Measurements from ENCODE around the gene FRMD4B. TPM values are rescaled to one million over a fixed set of nuclear protein-coding genes. Genes with fewer than 3 reads are reported as not detected.

FRMD4B gene
- total RNA-seq, 1 experiment from 2014 or later = 0.90 TPM

DNA sequence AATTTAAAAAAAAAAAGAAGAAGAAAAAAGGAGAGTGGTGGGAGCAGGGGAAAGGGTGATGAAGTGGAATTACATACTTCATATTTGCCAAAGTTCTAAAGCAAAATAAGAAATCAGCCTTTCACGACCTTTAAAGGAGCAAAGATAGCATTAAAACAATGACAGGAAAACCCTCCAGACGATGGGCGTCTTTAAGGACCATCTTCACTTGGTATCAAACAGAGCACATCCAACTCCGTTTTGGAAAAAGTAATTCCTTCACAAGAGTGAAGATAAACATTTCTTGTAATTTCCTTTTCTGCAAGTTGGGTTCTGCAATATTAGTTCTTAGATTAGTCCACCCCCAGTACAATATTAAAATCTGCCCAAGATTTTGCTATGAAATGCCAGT is 32.8 kb downstream of the FRMD4B start:
- CTCF ChIA-PET = no interaction called here
- POLR2A ChIA-PET = no interaction called here
- H3K9me3 ChIP-seq (ENCODE audit: control insufficient read depth, insufficient read depth, low read depth, low read length) = no peaks in the 10 kb centered on the region
- TF ChIP-seq, protein P1, sequence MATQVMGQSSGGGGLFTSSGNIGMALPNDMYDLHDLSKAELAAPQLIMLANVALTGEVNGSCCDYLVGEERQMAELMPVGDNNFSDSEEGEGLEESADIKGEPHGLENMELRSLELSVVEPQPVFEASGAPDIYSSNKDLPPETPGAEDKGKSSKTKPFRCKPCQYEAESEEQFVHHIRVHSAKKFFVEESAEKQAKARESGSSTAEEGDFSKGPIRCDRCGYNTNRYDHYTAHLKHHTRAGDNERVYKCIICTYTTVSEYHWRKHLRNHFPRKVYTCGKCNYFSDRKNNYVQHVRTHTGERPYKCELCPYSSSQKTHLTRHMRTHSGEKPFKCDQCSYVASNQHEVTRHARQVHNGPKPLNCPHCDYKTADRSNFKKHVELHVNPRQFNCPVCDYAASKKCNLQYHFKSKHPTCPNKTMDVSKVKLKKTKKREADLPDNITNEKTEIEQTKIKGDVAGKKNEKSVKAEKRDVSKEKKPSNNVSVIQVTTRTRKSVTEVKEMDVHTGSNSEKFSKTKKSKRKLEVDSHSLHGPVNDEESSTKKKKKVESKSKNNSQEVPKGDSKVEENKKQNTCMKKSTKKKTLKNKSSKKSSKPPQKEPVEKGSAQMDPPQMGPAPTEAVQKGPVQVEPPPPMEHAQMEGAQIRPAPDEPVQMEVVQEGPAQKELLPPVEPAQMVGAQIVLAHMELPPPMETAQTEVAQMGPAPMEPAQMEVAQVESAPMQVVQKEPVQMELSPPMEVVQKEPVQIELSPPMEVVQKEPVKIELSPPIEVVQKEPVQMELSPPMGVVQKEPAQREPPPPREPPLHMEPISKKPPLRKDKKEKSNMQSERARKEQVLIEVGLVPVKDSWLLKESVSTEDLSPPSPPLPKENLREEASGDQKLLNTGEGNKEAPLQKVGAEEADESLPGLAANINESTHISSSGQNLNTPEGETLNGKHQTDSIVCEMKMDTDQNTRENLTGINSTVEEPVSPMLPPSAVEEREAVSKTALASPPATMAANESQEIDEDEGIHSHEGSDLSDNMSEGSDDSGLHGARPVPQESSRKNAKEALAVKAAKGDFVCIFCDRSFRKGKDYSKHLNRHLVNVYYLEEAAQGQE (IDR thresholded peaks at IDR 0.05; ENCODE audit: insufficient read depth in 1 of 2, low read depth in 2 of 2, low read length in 1 of 2) = no peak
- TF ChIP-seq TCF7L2 (IDR thresholded peaks at IDR 0.05; ENCODE audit: low read depth, low read length) (no peak), POLR2AphosphoS5 (IDR thresholded peaks at IDR 0.05; ENCODE audit: low read depth, low read length) (no peak), SIN3A (IDR thresholded peaks at IDR 0.05; ENCODE audit: borderline replicate concordance, insufficient read depth, low read depth, low read length) (no peak)
- TF ChIP-seq, protein P2, sequence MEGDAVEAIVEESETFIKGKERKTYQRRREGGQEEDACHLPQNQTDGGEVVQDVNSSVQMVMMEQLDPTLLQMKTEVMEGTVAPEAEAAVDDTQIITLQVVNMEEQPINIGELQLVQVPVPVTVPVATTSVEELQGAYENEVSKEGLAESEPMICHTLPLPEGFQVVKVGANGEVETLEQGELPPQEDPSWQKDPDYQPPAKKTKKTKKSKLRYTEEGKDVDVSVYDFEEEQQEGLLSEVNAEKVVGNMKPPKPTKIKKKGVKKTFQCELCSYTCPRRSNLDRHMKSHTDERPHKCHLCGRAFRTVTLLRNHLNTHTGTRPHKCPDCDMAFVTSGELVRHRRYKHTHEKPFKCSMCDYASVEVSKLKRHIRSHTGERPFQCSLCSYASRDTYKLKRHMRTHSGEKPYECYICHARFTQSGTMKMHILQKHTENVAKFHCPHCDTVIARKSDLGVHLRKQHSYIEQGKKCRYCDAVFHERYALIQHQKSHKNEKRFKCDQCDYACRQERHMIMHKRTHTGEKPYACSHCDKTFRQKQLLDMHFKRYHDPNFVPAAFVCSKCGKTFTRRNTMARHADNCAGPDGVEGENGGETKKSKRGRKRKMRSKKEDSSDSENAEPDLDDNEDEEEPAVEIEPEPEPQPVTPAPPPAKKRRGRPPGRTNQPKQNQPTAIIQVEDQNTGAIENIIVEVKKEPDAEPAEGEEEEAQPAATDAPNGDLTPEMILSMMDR (IDR thresholded peaks at IDR 0.05) = no peak
- no peaks in the 10 kb centered on the region for H3K36me3 ChIP-seq (ENCODE audit: control insufficient read depth, insufficient read depth, low read length)
- H3K27me3 ChIP-seq (ENCODE audit: control insufficient read depth, insufficient read depth, low read length) = no peaks in the 10 kb centered on the region
- intact Hi-C loops (cut with micrococcal nuclease; ENCODE audit: unreplicated experiment) = no loop called here
- no peaks in the 10 kb centered on the region for H3K4me1 ChIP-seq (ENCODE audit: control insufficient read depth, insufficient read depth, low read length)
- ATAC-seq = no peak
- in situ Hi-C loops (cut with HindIII; ENCODE audit: low pct_unique_long_range_greater_than_20kb, low sequenced_read_pairs) = no loop called here
- no TSS peak for BruUV-seq (replicated peaks)
- no peak overlapping the region for H3K4me3 ChIP-seq (ENCODE audit: low read depth in 2 of 2, low read length in 2 of 2)
- DNase-seq (ENCODE audit: low read depth, low spot score) = no peak
- H3K27ac ChIP-seq (ENCODE audit: low read length) = no peak overlapping the region

- in situ Hi-C loops (cut with HindIII; ENCODE audit: low pct_unique_long_range_greater_than_20kb, low sequenced_read_pairs) (no loop called here), intact Hi-C loops (cut with micrococcal nuclease; ENCODE audit: unreplicated experiment) (no loop called here)
- no TSS peak for BruUV-seq (replicated peaks)
- ATAC-seq (no peak), DNase-seq (ENCODE audit: low read depth, low spot score) (no peak)
- no peaks in the 10 kb centered on the region for H3K4me1 ChIP-seq (ENCODE audit: control insufficient read depth, insufficient read depth, low read length)
- TF ChIP-seq, protein P1 (IDR thresholded peaks at IDR 0.05; ENCODE audit: insufficient read depth in 1 of 2, low read depth in 2 of 2, low read length in 1 of 2) = no peak
- TF ChIP-seq, protein P2 (IDR thresholded peaks at IDR 0.05) = no peak
- TF ChIP-seq SIN3A (IDR thresholded peaks at IDR 0.05; ENCODE audit: borderline replicate concordance, insufficient read depth, low read depth, low read length) = no peak
- no peak for TF ChIP-seq POLR2AphosphoS5 (IDR thresholded peaks at IDR 0.05; ENCODE audit: low read depth, low read length)
- no peak for TF ChIP-seq TCF7L2 (IDR thresholded peaks at IDR 0.05; ENCODE audit: low read depth, low read length)
- POLR2A ChIA-PET = no interaction called here
- no peaks in the 10 kb centered on the region for H3K27me3 ChIP-seq (ENCODE audit: control insufficient read depth, insufficient read depth, low read length)
- no peaks in the 10 kb centered on the region for H3K9me3 ChIP-seq (ENCODE audit: control insufficient read depth, insufficient read depth, low read depth, low read length)
- H3K36me3 ChIP-seq (ENCODE audit: control insufficient read depth, insufficient read depth, low read length) = no peaks in the 10 kb centered on the region
- H3K4me3 ChIP-seq (ENCODE audit: low read depth in 2 of 2, low read length in 2 of 2) = no peak overlapping the region
- CTCF ChIA-PET = no interaction called here
- H3K27ac ChIP-seq (ENCODE audit: low read length) = no peak overlapping the region
Observed at GRCh38 chr3:69352305-69353087, 33.4 kb downstream of the FRMD4B start.
